ENCODE measurements around the gene UBAP1.

GRCh38 chr9:34195143-34195542 lies 16.3 kb downstream of the UBAP1 start:
- no peak for TF ChIP-seq CTCF (IDR thresholded peaks at IDR 0.05)
- no peak for TF ChIP-seq POLR2A (IDR thresholded peaks at IDR 0.05)

All from prostate gland (tissue), 2 donors.